WTC11 (cell line): ENCODE results near the gene C1orf232. TPM values are rescaled to one million over a fixed set of nuclear protein-coding genes. Genes with fewer than 3 reads are reported as not detected.

Experiments used
- ATAC-seq: fragments of 200-7000 bp; cut with Tn5 transposase; 2 replicates; pipeline ENCODE4 v1.10.0; 2021; ENCODE audit warnings: mild to moderate bottlenecking, moderate library complexity
- CTCF ChIA-PET: fragments of 300-600 bp; sonication (Branson Sonifier 250); formaldehyde crosslinking; loops from one replicate; lab custom pipeline; 2021; ENCODE audit warnings: antibody characterized with exemption; lab: Charles Lee
- POLR2A ChIA-PET: fragments of 350-600 bp; sonication (Branson Sonifier 250); formaldehyde crosslinking; loops from one replicate; lab custom pipeline; 2021; ENCODE audit warnings: antibody characterized with exemption; lab: Charles Lee
- DNase-seq: peaks from one replicate; pipeline ENCODE4 v3.0.0; 2021; ENCODE audit warnings: low spot score
- H3K27ac Mint-ChIP-seq: 2 replicates; pipeline ENCODE4 v1.8.0; 2021; ENCODE audit warnings: mixed read lengths
- H3K27me3 Mint-ChIP-seq: 2 replicates; pipeline ENCODE4 v1.8.0; 2021; ENCODE audit warnings: low read depth, mild to moderate bottlenecking, moderate library complexity, mixed read lengths
- H3K36me3 Mint-ChIP-seq: 2 replicates; pipeline ENCODE4 v1.8.0; 2021; ENCODE audit warnings: mixed read lengths
- H3K4me1 Mint-ChIP-seq: 2 replicates; pipeline ENCODE4 v1.8.0; 2022; ENCODE audit warnings: mixed read lengths
- H3K4me3 Mint-ChIP-seq: 2 replicates; pipeline ENCODE4 v1.8.0; 2021; ENCODE audit warnings: mild to moderate bottlenecking, moderate library complexity, mixed read lengths
- H3K9me3 Mint-ChIP-seq: 2 replicates; pipeline ENCODE4 v1.8.0; 2021; ENCODE audit warnings: mixed read lengths
- FOXK1 ChIP-seq: sonication (generic); formaldehyde crosslinking; IDR thresholded peaks from 2 replicates; pipeline ENCODE4 v1.8.0; 2022; ENCODE audit warnings: mild to moderate bottlenecking, moderate library complexity, missing genetic modification reagents
- JUN ChIP-seq: sonication (generic); formaldehyde crosslinking; IDR thresholded peaks from 2 replicates; pipeline ENCODE4 v1.8.0; 2023; ENCODE audit warnings: mild to moderate bottlenecking, missing genetic modification reagents
- MYBL2 ChIP-seq: sonication (generic); formaldehyde crosslinking; IDR thresholded peaks from 2 replicates; pipeline ENCODE4 v1.8.1; 2023; ENCODE audit warnings: mild to moderate bottlenecking, moderate library complexity, missing genetic modification reagents
- PRRX2 ChIP-seq: fragments of 250-450 bp; sonication (Bioruptor Pico); IDR thresholded peaks from 2 replicates; pipeline ENCODE4 v1.8.0; 2021; ENCODE audit warnings: mild to moderate bottlenecking
- TCF7 ChIP-seq: sonication (generic); formaldehyde crosslinking; IDR thresholded peaks from 2 replicates; pipeline ENCODE4 v1.8.0; 2022; ENCODE audit warnings: mild to moderate bottlenecking, low read depth, missing genetic modification reagents, moderate library complexity
- TP53 ChIP-seq: sonication (generic); formaldehyde crosslinking; IDR thresholded peaks from 2 replicates; pipeline ENCODE4 v1.8.1; 2023; ENCODE audit warnings: mild to moderate bottlenecking, missing genetic modification reagents
- ZNF396 ChIP-seq: fragments of 250-450 bp; sonication (Bioruptor Pico); IDR thresholded peaks from 2 replicates; pipeline ENCODE4 v1.8.0; 2021; ENCODE audit warnings: mild to moderate bottlenecking, moderate library complexity, borderline replicate concordance
- ZNF423 ChIP-seq: fragments of 250-450 bp; sonication (Bioruptor Pico); IDR thresholded peaks from 2 replicates; pipeline ENCODE4 v2.1.2; 2022; ENCODE audit warnings: mild to moderate bottlenecking, moderate library complexity
- total RNA-seq: library from RNA; stranded (reverse); gene quantifications from 3 replicates; pipeline ENCODE4 v1.2.3, GENCODE V29; 2021
- TF ChIP-seq, protein P1 (sequence below): sonication (generic); formaldehyde crosslinking; IDR thresholded peaks from 2 replicates; pipeline ENCODE4 v1.8.0; 2022; ENCODE audit warnings: mild to moderate bottlenecking, missing genetic modification reagents
- TF ChIP-seq, protein P2 (sequence below): sonication (generic); formaldehyde crosslinking; IDR thresholded peaks from 2 replicates; pipeline ENCODE4 v1.8.1; 2023; ENCODE audit warnings: mild to moderate bottlenecking, missing genetic modification reagents
- TF ChIP-seq, protein P3 (sequence below): sonication (generic); formaldehyde crosslinking; IDR thresholded peaks from 2 replicates; pipeline ENCODE4 v1.8.1; 2022; ENCODE audit warnings: mild to moderate bottlenecking, moderate library complexity, missing genetic modification reagents
- TF ChIP-seq, protein P4 (sequence below): sonication (generic); formaldehyde crosslinking; IDR thresholded peaks from 2 replicates; pipeline ENCODE4 v1.8.1; 2023; ENCODE audit warnings: mild to moderate bottlenecking, missing genetic modification reagents, moderate library complexity
- TF ChIP-seq, protein P5 (sequence below): sonication (generic); formaldehyde crosslinking; IDR thresholded peaks from 2 replicates; pipeline ENCODE4 v1.8.1; 2022; ENCODE audit warnings: low read depth, mild to moderate bottlenecking, moderate library complexity, missing genetic modification reagents, borderline replicate concordance
- TF ChIP-seq, protein P6 (sequence below): fragments of 250-450 bp; sonication (Bioruptor Pico); IDR thresholded peaks from 2 replicates; pipeline ENCODE4 v1.9.0; 2021; ENCODE audit warnings: moderate library complexity, mild to moderate bottlenecking, inconsistent platforms, borderline replicate concordance
- TF ChIP-seq, protein P7 (sequence below): fragments of 200-600 bp; IDR thresholded peaks from 2 replicates; pipeline ENCODE4 v1.8.0; 2022; ENCODE audit warnings: antibody characterized with exemption
- TF ChIP-seq, protein P8 (sequence below): sonication (generic); formaldehyde crosslinking; IDR thresholded peaks from 2 replicates; pipeline ENCODE4 v1.8.0; 2023; ENCODE audit warnings: missing genetic modification reagents, mild to moderate bottlenecking, borderline replicate concordance
- TF ChIP-seq, protein P9 (sequence below): sonication (generic); formaldehyde crosslinking; IDR thresholded peaks from 2 replicates; pipeline ENCODE4 v1.8.0; 2023; ENCODE audit warnings: mild to moderate bottlenecking, missing genetic modification reagents

The C1orf232 gene
- total RNA-seq, 1 experiment from 2014 or later = not detected

DNA sequence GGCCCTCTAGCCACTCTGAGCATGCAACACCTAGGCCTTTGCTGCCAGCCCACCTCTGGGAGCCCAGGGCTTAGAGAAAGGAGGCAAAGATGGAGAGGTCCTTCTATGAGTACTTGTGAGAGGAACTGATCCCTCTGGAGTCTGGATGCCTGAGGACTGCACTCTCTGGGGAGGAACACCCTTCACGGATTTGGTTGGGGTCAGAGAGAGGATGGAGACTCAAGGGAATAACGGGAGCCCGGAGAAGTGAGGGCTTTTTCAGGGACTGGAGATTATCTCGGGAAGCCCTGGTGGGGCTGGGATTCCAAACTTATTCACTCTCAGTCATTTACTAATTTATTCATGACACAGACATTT, 413 bp upstream of the C1orf232 start (continued):
- TF ChIP-seq, protein P1, sequence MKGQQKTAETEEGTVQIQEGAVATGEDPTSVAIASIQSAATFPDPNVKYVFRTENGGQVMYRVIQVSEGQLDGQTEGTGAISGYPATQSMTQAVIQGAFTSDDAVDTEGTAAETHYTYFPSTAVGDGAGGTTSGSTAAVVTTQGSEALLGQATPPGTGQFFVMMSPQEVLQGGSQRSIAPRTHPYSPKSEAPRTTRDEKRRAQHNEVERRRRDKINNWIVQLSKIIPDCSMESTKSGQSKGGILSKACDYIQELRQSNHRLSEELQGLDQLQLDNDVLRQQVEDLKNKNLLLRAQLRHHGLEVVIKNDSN (CRISPR knock-in tag) = no peak
- TF ChIP-seq, protein P2, sequence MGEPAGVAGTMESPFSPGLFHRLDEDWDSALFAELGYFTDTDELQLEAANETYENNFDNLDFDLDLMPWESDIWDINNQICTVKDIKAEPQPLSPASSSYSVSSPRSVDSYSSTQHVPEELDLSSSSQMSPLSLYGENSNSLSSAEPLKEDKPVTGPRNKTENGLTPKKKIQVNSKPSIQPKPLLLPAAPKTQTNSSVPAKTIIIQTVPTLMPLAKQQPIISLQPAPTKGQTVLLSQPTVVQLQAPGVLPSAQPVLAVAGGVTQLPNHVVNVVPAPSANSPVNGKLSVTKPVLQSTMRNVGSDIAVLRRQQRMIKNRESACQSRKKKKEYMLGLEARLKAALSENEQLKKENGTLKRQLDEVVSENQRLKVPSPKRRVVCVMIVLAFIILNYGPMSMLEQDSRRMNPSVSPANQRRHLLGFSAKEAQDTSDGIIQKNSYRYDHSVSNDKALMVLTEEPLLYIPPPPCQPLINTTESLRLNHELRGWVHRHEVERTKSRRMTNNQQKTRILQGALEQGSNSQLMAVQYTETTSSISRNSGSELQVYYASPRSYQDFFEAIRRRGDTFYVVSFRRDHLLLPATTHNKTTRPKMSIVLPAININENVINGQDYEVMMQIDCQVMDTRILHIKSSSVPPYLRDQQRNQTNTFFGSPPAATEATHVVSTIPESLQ (CRISPR knock-in tag) = no peak
- TF ChIP-seq MYBL2 (CRISPR knock-in tag) (no peak), ZNF396 (CRISPR knock-in tag) (no peak), JUN (CRISPR knock-in tag) (no peak), PRRX2 (CRISPR knock-in tag) (no peak), FOXK1 (no peak)
- TF ChIP-seq, protein P3, sequence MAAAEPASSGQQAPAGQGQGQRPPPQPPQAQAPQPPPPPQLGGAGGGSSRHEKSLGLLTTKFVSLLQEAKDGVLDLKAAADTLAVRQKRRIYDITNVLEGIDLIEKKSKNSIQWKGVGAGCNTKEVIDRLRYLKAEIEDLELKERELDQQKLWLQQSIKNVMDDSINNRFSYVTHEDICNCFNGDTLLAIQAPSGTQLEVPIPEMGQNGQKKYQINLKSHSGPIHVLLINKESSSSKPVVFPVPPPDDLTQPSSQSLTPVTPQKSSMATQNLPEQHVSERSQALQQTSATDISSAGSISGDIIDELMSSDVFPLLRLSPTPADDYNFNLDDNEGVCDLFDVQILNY (CRISPR knock-in tag) = no peak
- TF ChIP-seq, protein P4, sequence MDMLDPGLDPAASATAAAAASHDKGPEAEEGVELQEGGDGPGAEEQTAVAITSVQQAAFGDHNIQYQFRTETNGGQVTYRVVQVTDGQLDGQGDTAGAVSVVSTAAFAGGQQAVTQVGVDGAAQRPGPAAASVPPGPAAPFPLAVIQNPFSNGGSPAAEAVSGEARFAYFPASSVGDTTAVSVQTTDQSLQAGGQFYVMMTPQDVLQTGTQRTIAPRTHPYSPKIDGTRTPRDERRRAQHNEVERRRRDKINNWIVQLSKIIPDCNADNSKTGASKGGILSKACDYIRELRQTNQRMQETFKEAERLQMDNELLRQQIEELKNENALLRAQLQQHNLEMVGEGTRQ (CRISPR knock-in tag) = no peak

DNA sequence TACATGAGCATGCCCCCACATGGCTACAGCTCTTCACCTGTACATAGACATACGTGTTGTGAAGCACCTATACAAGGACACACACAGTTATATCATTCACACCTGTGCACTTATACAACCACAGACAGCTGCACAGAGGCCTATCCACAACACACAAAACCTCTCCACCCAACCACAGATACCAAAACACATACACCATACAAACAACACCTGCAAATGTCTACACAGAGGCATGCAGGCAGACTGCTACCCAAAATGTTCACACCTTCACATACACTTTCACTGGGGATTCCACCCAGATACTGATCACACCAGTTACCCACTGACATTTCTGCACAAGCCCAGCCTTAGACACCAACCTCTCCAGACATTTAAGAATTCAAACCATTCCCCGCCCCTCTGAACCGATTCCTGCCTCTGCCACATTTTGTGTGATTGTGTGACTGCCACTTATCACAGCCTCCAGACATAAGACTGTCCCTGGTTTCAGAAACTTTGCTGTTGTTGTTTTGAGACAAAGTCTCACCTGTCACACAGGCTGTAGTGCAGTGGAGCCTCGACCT, 2.0 kb downstream of the C1orf232 start:
- Mint-ChIP-seq H3K36me3 (no peaks in the 10 kb centered on the region), H3K4me3 (no peak overlapping the region), H3K9me3 (no peaks in the 10 kb centered on the region), H3K27ac (no peak overlapping the region), H3K4me1 (peaks cover 44% of the 10 kb centered on the region), H3K27me3 (peaks cover 43% of the 10 kb centered on the region)
- CTCF ChIA-PET = interaction anchor here (0.8 to 1.0 kb wide), 2 partner anchors 11 to 67 kb away, joined by 3 read pairs; partner anchors contain the start of genes CEP85 and CNKSR1
- POLR2A ChIA-PET = no interaction called here
- TF ChIP-seq, protein P5, sequence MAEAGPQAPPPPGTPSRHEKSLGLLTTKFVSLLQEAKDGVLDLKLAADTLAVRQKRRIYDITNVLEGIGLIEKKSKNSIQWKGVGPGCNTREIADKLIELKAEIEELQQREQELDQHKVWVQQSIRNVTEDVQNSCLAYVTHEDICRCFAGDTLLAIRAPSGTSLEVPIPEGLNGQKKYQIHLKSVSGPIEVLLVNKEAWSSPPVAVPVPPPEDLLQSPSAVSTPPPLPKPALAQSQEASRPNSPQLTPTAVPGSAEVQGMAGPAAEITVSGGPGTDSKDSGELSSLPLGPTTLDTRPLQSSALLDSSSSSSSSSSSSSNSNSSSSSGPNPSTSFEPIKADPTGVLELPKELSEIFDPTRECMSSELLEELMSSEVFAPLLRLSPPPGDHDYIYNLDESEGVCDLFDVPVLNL (CRISPR knock-in tag) = no peak
- TF ChIP-seq TP53 (no peak), TCF7 (CRISPR knock-in tag) (no peak), ZNF423 (CRISPR knock-in tag) (no peak), ZNF396 (CRISPR knock-in tag) (no peak)
- TF ChIP-seq, protein P6, sequence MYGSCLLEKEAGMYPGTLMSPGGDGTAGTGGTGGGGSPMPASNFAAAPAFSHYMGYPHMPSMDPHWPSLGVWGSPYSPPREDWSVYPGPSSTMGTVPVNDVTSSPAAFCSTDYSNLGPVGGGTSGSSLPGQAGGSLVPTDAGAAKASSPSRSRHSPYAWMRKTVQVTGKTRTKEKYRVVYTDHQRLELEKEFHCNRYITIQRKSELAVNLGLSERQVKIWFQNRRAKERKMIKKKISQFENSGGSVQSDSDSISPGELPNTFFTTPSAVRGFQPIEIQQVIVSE (CRISPR knock-in tag) = no peak
- TF ChIP-seq, protein P7, sequence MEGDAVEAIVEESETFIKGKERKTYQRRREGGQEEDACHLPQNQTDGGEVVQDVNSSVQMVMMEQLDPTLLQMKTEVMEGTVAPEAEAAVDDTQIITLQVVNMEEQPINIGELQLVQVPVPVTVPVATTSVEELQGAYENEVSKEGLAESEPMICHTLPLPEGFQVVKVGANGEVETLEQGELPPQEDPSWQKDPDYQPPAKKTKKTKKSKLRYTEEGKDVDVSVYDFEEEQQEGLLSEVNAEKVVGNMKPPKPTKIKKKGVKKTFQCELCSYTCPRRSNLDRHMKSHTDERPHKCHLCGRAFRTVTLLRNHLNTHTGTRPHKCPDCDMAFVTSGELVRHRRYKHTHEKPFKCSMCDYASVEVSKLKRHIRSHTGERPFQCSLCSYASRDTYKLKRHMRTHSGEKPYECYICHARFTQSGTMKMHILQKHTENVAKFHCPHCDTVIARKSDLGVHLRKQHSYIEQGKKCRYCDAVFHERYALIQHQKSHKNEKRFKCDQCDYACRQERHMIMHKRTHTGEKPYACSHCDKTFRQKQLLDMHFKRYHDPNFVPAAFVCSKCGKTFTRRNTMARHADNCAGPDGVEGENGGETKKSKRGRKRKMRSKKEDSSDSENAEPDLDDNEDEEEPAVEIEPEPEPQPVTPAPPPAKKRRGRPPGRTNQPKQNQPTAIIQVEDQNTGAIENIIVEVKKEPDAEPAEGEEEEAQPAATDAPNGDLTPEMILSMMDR = no peak
- TF ChIP-seq, protein P8, sequence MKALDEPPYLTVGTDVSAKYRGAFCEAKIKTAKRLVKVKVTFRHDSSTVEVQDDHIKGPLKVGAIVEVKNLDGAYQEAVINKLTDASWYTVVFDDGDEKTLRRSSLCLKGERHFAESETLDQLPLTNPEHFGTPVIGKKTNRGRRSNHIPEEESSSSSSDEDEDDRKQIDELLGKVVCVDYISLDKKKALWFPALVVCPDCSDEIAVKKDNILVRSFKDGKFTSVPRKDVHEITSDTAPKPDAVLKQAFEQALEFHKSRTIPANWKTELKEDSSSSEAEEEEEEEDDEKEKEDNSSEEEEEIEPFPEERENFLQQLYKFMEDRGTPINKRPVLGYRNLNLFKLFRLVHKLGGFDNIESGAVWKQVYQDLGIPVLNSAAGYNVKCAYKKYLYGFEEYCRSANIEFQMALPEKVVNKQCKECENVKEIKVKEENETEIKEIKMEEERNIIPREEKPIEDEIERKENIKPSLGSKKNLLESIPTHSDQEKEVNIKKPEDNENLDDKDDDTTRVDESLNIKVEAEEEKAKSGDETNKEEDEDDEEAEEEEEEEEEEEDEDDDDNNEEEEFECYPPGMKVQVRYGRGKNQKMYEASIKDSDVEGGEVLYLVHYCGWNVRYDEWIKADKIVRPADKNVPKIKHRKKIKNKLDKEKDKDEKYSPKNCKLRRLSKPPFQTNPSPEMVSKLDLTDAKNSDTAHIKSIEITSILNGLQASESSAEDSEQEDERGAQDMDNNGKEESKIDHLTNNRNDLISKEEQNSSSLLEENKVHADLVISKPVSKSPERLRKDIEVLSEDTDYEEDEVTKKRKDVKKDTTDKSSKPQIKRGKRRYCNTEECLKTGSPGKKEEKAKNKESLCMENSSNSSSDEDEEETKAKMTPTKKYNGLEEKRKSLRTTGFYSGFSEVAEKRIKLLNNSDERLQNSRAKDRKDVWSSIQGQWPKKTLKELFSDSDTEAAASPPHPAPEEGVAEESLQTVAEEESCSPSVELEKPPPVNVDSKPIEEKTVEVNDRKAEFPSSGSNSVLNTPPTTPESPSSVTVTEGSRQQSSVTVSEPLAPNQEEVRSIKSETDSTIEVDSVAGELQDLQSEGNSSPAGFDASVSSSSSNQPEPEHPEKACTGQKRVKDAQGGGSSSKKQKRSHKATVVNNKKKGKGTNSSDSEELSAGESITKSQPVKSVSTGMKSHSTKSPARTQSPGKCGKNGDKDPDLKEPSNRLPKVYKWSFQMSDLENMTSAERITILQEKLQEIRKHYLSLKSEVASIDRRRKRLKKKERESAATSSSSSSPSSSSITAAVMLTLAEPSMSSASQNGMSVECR (CRISPR knock-in tag) = no peak
- TF ChIP-seq, protein P9, sequence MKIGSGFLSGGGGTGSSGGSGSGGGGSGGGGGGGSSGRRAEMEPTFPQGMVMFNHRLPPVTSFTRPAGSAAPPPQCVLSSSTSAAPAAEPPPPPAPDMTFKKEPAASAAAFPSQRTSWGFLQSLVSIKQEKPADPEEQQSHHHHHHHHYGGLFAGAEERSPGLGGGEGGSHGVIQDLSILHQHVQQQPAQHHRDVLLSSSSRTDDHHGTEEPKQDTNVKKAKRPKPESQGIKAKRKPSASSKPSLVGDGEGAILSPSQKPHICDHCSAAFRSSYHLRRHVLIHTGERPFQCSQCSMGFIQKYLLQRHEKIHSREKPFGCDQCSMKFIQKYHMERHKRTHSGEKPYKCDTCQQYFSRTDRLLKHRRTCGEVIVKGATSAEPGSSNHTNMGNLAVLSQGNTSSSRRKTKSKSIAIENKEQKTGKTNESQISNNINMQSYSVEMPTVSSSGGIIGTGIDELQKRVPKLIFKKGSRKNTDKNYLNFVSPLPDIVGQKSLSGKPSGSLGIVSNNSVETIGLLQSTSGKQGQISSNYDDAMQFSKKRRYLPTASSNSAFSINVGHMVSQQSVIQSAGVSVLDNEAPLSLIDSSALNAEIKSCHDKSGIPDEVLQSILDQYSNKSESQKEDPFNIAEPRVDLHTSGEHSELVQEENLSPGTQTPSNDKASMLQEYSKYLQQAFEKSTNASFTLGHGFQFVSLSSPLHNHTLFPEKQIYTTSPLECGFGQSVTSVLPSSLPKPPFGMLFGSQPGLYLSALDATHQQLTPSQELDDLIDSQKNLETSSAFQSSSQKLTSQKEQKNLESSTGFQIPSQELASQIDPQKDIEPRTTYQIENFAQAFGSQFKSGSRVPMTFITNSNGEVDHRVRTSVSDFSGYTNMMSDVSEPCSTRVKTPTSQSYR (CRISPR knock-in tag) = no peak
- DNase-seq = no peak
- ATAC-seq = no peak
